ENCODE results near the gene ARCN1. TPM values are rescaled to one million over a fixed set of nuclear protein-coding genes. Genes with fewer than 3 reads are reported as not detected.

The ARCN1 gene
- polyA plus RNA-seq, 1 donor from 2014 or later: 67.2 TPM

DNA sequence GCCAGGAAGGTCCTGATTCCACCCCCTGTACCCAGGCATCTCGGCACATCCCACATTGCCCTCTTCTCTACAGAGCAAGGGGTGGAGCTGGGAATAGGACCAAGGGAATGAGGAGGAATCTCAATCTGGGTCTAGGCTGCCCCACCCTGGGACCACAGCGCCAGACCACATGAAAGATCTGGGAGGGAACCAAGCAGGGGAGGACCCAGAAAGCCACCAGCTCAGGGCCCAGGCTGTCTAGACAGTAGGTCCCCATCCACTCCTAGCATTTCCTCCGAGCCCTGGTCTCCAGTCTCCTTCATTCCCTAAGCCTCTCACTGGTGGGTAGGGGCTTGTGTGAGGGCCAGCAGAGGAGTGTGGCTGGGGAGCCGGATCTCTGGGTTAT is 46.8 kb downstream of the ARCN1 start:
- Histone ChIP-seq H3K79me2 (replicated peaks; ENCODE audit: insufficient read depth, low read length) (peaks cover 33% of the 10 kb centered on the region), H3K27ac (ENCODE audit: low read length) (no peak overlapping the region), H3K36me3 (ENCODE audit: insufficient read depth, low read length) (no peaks in the 10 kb centered on the region), H3F3A (ENCODE audit: insufficient read depth, low read length, poor library complexity, severe bottlenecking) (no peaks in the 10 kb centered on the region), H4K20me1 (ENCODE audit: insufficient read depth) (no peaks in the 10 kb centered on the region), H3K4me3 (ENCODE audit: low read length) (no peak overlapping the region), H3K9ac (ENCODE audit: low read length) (no peak overlapping the region), H2AFZ (ENCODE audit: low read depth, low read length) (no peak overlapping the region), H3K9me2 (ENCODE audit: insufficient read depth, low read length) (no peaks in the 10 kb centered on the region), H3K9me3 (ENCODE audit: low read length) (no peaks in the 10 kb centered on the region), H3K4me2 (ENCODE audit: low read length) (no peak overlapping the region), H3K27me3 (ENCODE audit: insufficient read depth, low read depth, low read length) (no peaks in the 10 kb centered on the region)
- TF ChIP-seq EZH2 (IDR thresholded peaks at IDR 0.05; ENCODE audit: borderline replicate concordance, insufficient read depth, low read length, poor library complexity, severe bottlenecking) (no peak), SMC3 (conservative IDR thresholded peaks at IDR 0.05; ENCODE audit: poor library complexity) (no peak), EP300 (conservative IDR thresholded peaks at IDR 0.05; ENCODE audit: poor library complexity, severe bottlenecking) (no peak), TAF1 (IDR thresholded peaks at IDR 0.05; ENCODE audit: low read depth) (no peak), MXI1 (conservative IDR thresholded peaks at IDR 0.05; ENCODE audit: poor library complexity, severe bottlenecking) (no peak), POLR2AphosphoS5 (IDR thresholded peaks at IDR 0.05) (no peak), RAD21 (conservative IDR thresholded peaks at IDR 0.05) (no peak)
- TF ChIP-seq, protein P1, sequence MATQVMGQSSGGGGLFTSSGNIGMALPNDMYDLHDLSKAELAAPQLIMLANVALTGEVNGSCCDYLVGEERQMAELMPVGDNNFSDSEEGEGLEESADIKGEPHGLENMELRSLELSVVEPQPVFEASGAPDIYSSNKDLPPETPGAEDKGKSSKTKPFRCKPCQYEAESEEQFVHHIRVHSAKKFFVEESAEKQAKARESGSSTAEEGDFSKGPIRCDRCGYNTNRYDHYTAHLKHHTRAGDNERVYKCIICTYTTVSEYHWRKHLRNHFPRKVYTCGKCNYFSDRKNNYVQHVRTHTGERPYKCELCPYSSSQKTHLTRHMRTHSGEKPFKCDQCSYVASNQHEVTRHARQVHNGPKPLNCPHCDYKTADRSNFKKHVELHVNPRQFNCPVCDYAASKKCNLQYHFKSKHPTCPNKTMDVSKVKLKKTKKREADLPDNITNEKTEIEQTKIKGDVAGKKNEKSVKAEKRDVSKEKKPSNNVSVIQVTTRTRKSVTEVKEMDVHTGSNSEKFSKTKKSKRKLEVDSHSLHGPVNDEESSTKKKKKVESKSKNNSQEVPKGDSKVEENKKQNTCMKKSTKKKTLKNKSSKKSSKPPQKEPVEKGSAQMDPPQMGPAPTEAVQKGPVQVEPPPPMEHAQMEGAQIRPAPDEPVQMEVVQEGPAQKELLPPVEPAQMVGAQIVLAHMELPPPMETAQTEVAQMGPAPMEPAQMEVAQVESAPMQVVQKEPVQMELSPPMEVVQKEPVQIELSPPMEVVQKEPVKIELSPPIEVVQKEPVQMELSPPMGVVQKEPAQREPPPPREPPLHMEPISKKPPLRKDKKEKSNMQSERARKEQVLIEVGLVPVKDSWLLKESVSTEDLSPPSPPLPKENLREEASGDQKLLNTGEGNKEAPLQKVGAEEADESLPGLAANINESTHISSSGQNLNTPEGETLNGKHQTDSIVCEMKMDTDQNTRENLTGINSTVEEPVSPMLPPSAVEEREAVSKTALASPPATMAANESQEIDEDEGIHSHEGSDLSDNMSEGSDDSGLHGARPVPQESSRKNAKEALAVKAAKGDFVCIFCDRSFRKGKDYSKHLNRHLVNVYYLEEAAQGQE (IDR thresholded peaks at IDR 0.05; ENCODE audit: borderline replicate concordance): no peak
- TF ChIP-seq, protein P2, sequence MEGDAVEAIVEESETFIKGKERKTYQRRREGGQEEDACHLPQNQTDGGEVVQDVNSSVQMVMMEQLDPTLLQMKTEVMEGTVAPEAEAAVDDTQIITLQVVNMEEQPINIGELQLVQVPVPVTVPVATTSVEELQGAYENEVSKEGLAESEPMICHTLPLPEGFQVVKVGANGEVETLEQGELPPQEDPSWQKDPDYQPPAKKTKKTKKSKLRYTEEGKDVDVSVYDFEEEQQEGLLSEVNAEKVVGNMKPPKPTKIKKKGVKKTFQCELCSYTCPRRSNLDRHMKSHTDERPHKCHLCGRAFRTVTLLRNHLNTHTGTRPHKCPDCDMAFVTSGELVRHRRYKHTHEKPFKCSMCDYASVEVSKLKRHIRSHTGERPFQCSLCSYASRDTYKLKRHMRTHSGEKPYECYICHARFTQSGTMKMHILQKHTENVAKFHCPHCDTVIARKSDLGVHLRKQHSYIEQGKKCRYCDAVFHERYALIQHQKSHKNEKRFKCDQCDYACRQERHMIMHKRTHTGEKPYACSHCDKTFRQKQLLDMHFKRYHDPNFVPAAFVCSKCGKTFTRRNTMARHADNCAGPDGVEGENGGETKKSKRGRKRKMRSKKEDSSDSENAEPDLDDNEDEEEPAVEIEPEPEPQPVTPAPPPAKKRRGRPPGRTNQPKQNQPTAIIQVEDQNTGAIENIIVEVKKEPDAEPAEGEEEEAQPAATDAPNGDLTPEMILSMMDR (IDR thresholded peaks at IDR 0.05; ENCODE audit: poor library complexity, severe bottlenecking): no peak

DNA sequence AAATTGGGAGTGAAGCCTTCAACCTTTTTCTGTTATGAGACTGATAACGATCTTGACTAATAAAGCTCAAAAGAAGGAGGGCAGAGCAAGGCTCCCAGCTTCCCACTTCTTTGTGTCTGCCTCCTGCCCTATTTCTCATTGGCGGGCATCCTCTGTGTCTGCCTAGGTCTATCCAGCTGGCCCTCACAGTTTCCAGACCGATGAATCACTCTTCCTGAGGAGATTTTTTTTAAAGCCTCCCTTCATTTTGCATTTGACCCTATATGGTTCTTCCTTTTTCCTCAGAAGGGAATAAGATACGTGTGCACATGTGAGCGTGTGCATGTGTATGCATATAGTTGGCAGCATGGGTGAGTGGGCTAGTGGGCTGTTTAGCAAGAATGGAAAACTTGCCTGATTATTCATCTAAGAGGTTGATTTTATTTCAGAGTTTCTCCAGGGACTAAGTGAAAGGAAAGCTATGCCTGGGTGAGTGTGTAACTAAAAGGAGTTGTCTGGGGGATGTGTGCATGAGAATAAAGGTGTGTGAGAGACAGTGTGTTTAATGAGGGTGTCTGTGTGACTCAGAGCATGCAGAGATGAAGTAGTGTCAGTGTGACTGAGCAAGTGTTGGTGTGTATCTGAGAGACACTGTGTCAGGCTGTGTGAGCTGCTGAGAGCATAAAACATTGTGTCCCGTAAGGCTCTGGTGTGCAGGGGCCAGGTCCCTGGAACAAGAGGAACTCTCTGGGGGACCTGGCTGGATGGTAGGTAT is 47.4 kb downstream of the ARCN1 start:
- H3F3A ChIP-seq (ENCODE audit: insufficient read depth, low read length, poor library complexity, severe bottlenecking): no peaks in the 10 kb centered on the region
- H2AFZ ChIP-seq (ENCODE audit: low read depth, low read length): no peak overlapping the region
- H4K20me1 ChIP-seq (ENCODE audit: insufficient read depth): no peaks in the 10 kb centered on the region
- TF ChIP-seq EP300 (conservative IDR thresholded peaks at IDR 0.05; ENCODE audit: poor library complexity, severe bottlenecking) (no peak), SMC3 (conservative IDR thresholded peaks at IDR 0.05; ENCODE audit: poor library complexity) (no peak), MXI1 (conservative IDR thresholded peaks at IDR 0.05; ENCODE audit: poor library complexity, severe bottlenecking) (no peak), TAF1 (IDR thresholded peaks at IDR 0.05; ENCODE audit: low read depth) (no peak), EZH2 (IDR thresholded peaks at IDR 0.05; ENCODE audit: borderline replicate concordance, insufficient read depth, low read length, poor library complexity, severe bottlenecking) (no peak), POLR2AphosphoS5 (IDR thresholded peaks at IDR 0.05) (no peak), RAD21 (conservative IDR thresholded peaks at IDR 0.05) (no peak)
- TF ChIP-seq, protein P2 (IDR thresholded peaks at IDR 0.05; ENCODE audit: poor library complexity, severe bottlenecking): no peak
- TF ChIP-seq, protein P1 (IDR thresholded peaks at IDR 0.05; ENCODE audit: borderline replicate concordance): no peak
- H3K27me3 ChIP-seq (ENCODE audit: insufficient read depth, low read depth, low read length): no peaks in the 10 kb centered on the region
- no peak overlapping the region for H3K4me2 ChIP-seq (ENCODE audit: low read length)
- no peak overlapping the region for H3K4me3 ChIP-seq (ENCODE audit: low read length)
- peaks cover 33% of the 10 kb centered on the region for H3K79me2 ChIP-seq (replicated peaks; ENCODE audit: insufficient read depth, low read length)
- no peaks in the 10 kb centered on the region for H3K9me3 ChIP-seq (ENCODE audit: low read length)
- no peaks in the 10 kb centered on the region for H3K36me3 ChIP-seq (ENCODE audit: insufficient read depth, low read length)
- H3K9me2 ChIP-seq (ENCODE audit: insufficient read depth, low read length): no peaks in the 10 kb centered on the region
- H3K27ac ChIP-seq (ENCODE audit: low read length): no peak overlapping the region
- H3K9ac ChIP-seq (ENCODE audit: low read length): no peak overlapping the region
